Cardiac fibroblast (primary cell): ENCODE data around the gene GPR161.

ENCODE experiments used
- DNase-seq, 2 donors: peaks; one replicate each; pipeline versions ENCODE4 v3.0.0 to v3.0.0-alpha.2; 2010; ENCODE audit warnings: low read depth in 2 of 2
- H3K4me3 ChIP-seq, 2 donors: replicated peaks in 1 of 2; 1 replicate in 1 of 2; 2 replicates in 1 of 2; pipeline ENCODE4 v1.5.1; 2011; ENCODE audit warnings: low read depth in 2 of 2, low read length in 2 of 2, mild to moderate bottlenecking in 2 of 2, moderate library complexity in 1 of 2
- CTCF ChIP-seq: IDR thresholded peaks from one replicate; pipeline ENCODE4 v1.5.1; 2011; ENCODE audit warnings: low read depth, mild to moderate bottlenecking, low read length, inconsistent platforms

Gene GPR161

DNA sequence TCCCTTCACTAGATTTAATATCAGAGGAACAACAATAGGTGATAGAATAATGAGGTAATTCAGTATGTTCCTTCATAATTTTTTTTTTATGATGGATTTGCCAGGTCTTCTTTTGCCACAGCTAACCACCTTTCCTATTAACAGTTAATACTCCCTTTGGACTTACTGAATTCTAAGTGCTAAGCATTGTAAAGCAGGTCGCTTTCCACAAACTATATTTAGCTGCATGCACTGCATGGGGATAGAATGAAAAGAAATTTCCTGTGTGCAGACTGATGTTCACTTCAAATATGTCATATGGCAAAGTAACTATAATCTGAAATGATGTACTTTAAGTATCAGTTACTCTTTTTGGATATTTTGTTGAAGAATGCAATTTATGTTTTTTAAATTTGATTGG lies 85.8 kb downstream of the GPR161 start:
- no peak for DNase-seq
- H3K4me3 ChIP-seq, result no peak overlapping the region
- no peak for TF ChIP-seq CTCF

DNA sequence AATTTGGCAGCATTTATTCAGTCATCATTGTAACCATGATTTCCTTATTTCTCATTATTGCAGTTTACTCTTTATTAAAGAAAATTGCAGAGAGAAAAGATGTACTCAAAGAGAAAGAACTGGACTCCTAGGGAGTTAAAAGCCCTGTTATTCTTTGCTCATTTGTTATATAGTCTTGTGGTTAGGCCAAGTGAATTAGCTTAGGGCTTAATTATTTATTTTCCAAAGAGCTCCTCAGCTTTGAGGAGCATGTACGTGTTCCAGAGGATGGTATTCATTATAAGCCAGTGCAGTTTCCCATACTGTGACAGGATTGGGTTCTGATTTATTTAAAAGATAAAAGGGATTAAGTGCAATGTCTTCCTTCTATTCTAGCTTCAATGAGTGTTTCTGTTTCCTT lies 86.4 kb downstream of the GPR161 start:
- no peak for TF ChIP-seq CTCF
- H3K4me3 ChIP-seq, result no peak overlapping the region
- DNase-seq, result no peak

- no peak for TF ChIP-seq CTCF
- DNase-seq, result no peak
- H3K4me3 ChIP-seq, result no peak overlapping the region
Observed at GRCh38 chr1:168045311-168045710, 91.4 kb downstream of the GPR161 start.

DNA sequence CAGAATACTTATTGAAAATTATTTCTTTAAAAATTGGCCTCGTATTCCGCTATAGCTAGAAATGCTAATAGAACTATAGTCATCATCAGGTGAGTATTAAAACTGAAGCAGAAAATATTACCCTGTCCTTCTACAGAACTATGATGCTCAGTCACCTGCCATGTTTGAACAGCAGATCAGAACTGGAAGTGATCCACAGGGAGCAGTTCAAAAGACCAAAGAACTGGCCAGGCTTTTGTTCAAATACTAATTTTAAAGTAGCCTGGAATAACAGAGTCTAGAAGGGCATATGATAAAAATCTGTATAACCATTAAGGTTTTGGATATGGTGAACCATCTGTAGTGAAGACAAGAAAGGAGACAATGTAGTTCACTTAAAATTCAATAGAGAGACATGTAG lies 94.4 kb downstream of the GPR161 start:
- no peak for DNase-seq
- no peak overlapping the region for H3K4me3 ChIP-seq
- TF ChIP-seq CTCF, result no peak

DNA sequence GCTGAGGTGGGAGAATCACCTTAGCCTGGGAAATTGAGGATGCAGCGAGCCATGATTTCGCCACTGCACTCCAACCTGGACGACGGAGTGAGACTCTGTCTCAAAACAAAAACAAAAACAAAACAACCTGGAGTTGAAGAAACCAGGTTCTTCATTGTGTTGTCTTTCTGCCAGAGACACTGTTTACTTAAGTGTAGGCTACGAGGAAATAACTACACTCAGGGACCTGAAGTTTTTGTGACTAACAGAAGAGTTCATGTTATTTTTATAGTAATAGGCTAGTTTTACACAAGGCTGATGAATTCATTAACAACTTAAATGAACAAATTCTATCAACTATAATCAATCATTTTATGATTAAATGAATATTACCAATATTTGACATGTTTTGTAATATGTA lies 101.4 kb downstream of the GPR161 start:
- no peak for TF ChIP-seq CTCF
- H3K4me3 ChIP-seq, result no peak overlapping the region

GRCh38 chr1:168032029-168032428 lies 104.7 kb downstream of the GPR161 start:
- no peak overlapping the region for H3K4me3 ChIP-seq
- no peak for DNase-seq
- no peak for TF ChIP-seq CTCF

More for the DNA sequence above, 101.4 kb downstream of the GPR161 start:
- DNase-seq, result peak in 1 of 2 donors; percentile 28

GRCh38 chr1:168031627-168032026 lies 105.1 kb downstream of the GPR161 start:
- DNase-seq, result no peak
- H3K4me3 ChIP-seq, result no peak overlapping the region
- TF ChIP-seq CTCF, result no peak
